Inflammatory macrophage treated with lipopolysaccharide for 1 hour (primary cell): ENCODE measurements around the gene PLPP3.
"Not testable (repeated sequence)": the region's sequence is repeated elsewhere in the genome, so short reads cannot be mapped to it uniquely, and the experiment has no call there.

ENCODE experiments used
- DNase-seq, 2 donors: peaks; one replicate each; pipeline ENCODE4 v3.0.0-alpha.2; 2020 to 2022

The PLPP3 gene

DNA sequence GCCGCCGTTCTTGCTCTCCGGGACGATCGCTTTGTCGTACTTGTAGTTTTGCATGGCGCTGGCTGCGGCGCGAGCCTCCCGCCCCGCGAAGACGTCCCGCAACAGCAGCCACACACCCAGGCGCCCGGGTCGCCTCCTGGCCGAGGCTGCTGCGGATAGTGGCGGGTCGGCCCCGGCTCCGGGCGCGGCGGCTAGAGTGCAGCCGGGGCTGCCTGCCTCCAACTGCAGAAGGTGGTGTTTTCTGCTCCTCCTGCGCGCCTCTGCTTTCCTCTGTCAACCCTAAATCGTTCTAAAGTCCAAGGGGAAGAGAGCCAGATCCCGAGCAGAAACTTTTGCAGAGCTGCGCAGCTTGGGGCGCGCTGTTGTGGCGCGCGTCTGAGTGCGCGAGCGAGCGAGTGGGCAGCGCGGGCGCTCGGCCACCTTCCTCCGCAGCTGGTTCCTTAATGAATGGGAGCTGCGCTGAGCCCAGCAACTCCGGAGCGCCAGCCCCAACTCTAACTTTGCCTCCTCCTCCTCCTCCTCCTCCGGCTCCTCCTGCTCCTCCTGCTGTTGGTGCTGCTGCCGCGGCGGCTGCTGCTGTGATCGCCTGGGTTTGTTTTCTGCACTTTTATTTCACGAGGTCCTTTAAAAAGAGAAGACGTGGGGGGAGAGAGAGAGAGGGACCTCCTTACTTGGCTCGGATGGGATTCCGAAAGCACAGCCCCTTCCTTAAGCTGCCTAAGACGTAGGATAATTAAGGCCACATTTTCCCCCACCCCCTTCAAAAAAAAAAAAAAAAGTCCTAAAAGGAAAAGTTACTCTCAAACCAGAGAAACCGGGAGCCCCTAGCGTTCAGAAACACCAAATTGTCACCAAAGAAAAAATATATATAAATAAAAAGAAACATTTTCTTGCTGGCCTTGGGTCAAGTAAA lies at the start of gene PLPP3:
TSS of gene PLPP3 (minus strand) at position 601 of the 913 bp plus-strand sequence. CDS start at position 54, 547 bp downstream.
- DNase-seq: peak; percentile 83 to 85

DNA sequence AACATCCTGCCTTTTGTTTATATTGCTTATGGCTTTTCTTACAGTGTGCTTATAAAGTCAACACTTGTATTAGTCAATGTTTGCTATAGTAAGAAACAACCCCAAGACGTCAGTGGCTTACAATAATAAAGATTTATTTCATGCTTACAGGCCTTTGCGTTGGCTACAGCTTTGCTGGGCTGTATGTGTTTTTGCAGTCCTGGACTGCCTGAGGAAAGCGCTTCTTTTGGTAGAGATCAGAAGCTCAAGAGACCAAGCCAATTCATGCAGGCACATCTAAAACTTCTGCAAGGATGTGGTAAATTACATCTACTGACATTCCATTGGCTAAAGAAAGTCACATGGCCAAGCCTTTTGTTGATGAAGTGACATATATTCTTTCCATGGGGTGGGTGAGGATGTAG lies 48.3 kb upstream of the PLPP3 start:
- DNase-seq: no peak

DNA sequence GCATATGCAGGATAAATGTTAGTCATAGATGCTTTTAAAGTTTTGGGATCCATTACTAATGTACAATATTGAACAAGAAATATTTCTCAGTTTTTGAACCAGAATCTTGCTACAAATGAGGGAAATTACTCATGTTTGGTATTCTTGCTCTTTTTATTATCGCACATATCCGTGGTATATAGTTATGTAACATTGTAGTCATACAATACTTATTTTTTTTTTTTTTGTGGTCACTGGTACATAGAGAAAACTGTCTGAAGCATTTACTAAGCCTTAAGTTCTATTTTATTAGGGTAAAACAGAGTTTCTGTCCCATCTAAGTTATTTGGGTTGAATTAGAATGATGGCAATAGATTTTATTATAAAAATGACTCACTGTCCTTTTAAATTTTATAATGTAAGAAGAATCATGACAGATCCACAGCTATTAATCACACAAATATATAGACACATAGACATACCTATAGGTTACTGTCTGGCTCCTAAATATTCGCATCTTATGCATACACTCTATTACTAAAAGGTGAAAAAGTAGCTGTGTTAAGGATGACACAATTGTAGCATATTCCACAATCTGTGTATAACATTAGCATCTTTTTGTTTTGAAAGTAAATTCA lies 47.8 kb upstream of the PLPP3 start:
- no peak for DNase-seq

DNA sequence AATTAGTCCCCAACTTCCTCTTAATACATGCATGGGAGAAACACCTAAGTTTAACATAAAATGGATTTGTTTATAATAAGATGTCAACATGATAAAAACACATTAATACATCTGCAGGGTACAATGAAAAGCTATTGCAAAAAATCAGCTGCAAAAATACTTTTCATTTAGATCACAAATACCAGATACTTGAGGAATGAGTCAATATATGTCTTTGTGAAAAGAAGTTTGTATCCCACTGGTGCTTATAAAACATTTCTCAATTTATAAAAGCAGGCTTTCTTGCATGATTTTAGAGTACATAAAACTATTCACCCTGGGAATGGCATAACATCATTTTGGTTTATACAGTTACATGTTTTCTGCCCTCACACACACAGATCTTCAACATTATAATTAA lies 47.2 kb upstream of the PLPP3 start:
- no peak for DNase-seq

DNA sequence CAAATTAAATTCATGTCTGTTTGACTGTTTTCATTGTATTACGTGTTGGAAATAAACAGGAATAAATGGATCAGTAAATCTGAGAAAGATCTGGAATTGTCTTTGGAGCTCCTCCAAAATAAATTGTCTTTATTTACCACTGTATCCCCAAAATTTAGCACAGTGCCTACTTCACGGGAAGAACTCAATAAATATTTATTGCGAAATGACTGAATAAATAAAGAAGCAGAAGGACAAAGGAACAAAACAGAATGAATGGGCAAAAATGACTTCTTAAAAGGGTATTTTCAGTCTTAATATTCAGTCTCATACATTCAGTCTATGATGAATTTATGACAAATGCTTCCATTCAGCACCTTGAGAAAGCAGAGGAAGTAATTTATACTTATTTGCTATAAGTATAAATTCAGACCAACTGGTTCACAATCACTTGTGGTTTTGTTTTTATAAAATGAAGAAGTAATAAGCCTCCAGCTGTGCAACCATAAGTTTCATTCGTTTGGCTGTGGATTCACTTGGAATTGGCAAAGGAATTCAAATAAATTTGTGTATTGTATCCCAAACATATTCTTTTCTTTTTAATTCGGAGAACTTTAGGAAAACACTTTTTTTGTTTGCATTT lies 46.6 kb upstream of the PLPP3 start:
- no peak for DNase-seq

DNA sequence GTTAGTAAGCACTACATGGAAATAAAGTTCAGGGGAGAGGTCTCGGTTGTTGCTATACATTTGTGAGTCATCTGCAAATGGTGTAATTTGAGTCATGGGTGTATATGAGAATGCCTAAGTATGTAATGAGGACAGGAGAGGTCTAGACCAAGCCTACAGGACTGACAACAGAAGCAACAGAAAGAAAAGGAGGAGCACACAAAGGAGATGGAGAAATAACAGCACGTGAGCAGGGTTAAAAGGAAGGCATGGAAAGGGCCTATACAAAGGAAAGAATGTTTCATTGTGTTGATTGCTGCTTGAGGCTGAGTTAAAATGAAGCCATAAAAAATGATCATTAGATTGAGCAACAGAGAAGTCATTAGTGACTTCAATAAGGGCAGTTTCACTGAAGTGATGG lies 37.8 kb upstream of the PLPP3 start:
- DNase-seq: no peak

DNA sequence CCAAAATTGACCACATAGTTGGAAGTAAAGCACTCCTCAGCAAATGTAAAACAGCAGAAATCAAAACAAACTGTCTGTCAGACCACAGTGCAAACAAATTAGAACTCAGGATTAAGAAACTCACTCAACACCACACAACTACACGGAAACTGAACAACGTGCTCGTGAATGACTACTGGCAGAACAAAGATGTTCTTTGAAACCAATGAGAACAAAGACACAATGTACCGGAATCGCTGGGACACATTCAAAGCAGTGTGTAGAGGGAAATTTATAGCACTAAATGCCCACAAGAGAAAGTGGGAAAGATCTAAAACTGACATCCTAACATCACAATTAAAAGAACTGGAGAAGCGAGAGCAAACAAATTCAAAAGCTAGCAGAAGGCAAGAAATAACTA lies 31.4 kb upstream of the PLPP3 start:
- DNase-seq: not testable (repeated sequence)

DNA sequence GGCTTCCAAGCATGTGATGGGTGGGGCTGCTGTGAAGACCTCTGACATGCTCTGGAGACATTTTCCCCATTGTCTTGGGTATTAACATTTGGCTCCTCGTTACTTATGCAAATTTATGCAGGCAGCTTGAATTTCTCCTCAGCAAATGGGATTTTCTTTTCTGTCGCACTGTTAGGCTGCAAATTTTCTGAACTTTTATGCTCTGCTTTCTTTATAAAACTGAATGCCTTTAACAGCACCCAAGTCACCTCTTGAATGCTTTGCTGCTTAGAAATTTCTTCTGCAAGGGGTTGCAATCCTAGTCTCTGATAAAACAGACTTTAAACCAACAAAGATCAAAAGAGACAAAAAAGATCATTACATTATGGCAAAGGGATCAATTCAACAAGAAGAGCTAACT lies 30.7 kb upstream of the PLPP3 start:
- not testable (repeated sequence) for DNase-seq

DNA sequence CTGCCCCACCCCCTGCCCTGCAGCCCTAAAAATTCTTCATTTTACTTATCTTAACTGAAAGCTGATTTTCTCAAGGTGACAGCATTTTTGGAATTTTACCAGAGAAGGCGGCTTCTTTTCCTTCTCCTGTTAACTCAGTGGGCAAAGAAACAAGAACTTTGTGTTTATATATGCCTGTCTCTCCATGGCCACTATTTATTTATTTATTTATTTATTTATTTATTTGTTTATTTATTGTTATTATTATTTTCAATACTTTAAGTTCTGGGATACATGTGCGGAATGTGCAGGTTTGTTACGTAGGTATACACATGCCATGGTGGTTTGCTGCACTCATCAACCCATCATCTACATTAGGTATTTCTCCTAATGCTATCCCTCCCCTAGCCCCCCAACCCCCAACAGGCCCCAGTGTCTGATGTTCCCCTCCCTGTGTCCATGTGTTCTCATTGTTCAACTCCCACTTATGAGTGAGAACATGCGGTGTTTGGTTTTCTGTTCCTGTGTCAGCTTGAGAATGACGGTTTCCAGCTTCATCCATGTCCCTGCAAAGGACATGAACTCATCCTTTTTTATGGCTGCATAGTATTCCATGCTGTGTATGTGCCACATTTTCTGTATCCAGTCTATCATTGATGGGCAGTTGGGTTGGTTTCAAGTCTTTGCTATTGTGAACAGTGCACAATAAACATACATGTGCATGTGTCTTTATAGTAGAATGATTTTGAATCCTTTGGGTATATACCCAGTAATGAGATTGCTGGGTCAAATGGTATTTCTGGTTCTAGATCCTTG lies 16.2 kb upstream of the PLPP3 start:
- DNase-seq: not testable (repeated sequence)

DNA sequence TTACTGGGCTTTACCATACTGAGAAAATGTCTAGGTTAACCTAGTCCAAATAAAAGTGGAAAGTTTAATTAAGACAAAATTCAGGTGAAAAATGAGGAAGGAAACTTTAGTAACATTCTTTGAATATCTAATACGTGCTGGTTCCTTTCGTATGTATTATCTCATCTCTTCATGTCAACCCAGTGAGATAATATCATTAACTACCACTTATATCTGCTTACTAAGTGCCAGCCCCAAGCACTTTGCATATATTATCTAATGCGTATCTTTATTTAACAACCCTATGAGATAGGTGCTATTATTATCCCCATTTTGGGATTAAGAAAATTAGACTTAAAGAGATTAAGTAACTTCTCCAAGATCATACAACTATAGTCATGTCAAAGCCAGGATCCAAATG lies 12.5 kb upstream of the PLPP3 start:
- no peak for DNase-seq

DNA sequence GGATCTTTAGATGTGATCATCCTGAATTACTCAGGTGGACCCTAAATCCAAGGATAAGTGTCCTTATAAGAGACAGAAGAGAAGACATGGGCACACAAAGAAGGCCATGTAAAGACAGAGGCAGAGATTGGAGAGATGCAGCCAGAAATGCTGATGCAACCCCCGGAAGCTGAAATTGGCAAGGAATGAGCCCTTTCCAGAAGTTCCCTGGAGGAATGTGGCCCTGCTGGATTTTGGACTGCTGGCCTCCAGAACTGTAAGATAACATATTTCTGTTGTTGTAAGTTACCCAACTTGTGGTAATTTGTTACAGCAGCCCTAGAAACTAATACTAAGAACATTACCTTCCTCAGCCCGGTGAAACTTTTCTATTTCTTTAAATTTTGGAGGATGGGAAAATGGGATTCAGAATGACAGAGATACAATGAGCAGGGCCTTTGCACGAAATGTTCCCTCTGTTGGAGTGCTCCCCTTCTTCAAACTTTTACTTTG lies 11.2 kb upstream of the PLPP3 start:
- DNase-seq: no peak

DNA sequence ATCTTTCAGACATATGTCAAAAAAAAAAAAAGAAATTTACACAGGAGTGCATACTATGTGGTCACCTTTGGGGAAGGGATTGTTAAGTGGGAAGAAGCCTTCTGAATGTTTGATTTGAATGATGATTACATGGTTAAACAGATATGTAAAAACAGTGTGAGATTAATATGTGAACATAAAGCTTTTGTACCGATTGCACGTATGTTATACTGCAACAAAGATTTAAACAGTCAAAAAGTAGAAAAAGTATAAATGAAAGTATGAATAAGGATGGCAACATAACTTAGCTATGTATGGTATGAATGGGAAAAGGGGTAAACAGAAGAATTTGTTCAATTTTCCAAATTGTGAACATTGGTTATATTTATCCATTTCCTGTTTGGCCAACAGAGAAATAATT lies 10.0 kb upstream of the PLPP3 start:
- no peak for DNase-seq

DNA sequence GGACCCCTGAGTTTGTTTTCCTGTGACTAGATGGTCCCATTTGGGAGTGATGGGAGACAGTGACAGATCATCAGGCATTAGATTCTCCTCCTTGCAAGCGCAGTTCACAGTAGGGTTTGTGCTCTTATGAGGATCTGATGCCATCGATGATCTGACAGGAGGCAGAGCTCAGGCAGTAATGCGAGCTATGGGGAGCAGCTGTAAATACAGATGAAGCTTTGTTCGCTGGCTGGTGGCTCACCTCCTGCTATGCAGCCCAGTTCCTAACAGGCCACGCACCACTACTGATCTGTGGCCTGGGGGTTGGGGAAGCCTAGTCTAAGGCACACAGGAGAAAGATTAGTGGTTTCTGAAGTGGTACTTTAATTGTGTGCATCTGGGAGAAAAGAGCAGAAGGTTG lies 7.1 kb upstream of the PLPP3 start:
- DNase-seq: no peak

DNA sequence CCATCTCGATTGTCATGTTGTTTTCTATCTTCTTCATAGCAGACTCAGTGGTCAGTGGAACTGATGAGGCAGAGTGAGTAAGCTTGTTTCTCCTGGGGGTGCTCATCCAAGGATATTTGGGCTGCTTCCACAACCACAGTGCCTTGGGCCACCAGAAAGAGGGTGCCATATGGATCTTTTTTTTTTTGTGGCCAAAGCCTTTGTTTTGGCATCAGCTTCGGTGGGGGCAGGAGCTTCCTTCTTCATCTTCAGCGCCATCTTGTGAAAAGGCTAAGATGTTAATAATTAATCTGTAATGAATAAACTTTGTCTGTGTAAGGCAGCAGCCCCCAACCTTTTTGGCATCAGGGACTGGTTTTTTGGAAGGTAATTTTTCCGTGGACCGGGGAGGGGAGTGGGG lies 6.6 kb upstream of the PLPP3 start:
- DNase-seq: no peak

DNA sequence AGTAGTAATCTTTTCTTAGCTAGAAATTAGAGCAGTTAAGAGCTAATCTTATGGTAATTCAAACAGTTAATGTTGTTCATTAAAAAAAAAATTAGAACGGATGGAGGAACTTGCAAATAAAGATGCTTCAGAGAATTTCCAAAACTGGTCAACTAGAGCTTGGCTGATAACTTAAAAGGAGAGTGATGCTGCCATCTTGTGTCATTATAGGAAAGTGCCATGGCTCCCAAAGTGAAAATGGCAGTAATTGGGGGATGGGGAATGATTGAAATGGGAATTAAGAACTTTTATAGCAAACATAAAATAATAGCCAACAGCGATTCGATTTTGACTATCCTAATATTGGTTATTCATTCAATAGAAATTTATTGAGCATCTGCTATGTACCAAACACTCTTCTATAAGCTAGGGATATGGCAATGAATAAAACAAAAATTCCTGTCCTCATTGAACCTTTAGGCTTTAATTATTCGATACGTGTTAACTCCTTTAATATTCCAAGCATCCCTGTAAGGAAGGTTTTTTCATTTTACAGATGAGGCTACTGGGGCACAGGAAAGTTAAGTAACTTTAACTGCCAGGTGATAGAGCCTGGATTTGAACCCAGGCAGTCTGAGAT lies 5.7 kb upstream of the PLPP3 start:
- DNase-seq: peak; percentile 45 to 80

DNA sequence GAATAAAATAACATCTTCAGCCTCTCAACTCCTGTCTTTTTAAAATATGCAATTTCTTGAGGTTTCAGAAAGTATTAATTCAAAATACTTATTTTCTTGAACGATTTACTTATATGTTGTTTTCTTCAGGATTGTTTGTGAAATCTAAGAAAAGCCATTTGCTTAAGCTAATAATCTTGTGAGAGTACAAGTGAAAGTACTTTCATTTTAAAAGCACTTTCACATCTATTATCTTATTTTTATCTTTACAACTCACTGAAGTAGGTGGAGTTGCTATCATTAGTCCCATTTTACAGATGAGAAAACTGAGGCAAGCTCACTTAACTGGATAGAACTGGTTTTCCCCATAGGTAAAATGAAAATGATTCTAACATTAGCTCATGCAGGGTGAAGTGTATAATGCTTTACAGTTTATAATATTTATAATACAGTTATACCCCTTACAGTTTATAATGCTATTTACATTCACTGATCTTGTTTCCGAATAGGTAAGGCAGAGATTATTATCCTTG lies 4.7 kb upstream of the PLPP3 start:
- DNase-seq: no peak

DNA sequence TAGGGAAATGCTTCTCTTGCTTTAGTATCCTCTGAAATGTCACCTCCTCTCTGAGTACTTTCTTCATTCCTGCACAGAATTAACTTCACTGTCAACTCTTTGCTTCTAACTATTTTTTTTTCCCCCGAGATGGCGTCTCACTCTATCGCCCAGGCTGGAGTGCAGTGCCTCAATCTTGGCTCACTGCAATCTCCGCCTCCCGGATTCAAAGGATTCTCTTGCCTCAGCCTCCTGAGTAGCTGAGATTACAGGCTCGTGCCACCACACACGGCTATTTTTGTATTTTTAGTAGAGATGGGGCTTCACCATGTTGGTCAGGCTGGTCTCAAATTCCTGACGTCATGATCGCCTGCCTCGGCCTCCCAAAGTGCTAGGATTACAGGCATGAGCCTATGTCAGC lies 1.4 kb upstream of the PLPP3 start:
- DNase-seq: no peak

DNA sequence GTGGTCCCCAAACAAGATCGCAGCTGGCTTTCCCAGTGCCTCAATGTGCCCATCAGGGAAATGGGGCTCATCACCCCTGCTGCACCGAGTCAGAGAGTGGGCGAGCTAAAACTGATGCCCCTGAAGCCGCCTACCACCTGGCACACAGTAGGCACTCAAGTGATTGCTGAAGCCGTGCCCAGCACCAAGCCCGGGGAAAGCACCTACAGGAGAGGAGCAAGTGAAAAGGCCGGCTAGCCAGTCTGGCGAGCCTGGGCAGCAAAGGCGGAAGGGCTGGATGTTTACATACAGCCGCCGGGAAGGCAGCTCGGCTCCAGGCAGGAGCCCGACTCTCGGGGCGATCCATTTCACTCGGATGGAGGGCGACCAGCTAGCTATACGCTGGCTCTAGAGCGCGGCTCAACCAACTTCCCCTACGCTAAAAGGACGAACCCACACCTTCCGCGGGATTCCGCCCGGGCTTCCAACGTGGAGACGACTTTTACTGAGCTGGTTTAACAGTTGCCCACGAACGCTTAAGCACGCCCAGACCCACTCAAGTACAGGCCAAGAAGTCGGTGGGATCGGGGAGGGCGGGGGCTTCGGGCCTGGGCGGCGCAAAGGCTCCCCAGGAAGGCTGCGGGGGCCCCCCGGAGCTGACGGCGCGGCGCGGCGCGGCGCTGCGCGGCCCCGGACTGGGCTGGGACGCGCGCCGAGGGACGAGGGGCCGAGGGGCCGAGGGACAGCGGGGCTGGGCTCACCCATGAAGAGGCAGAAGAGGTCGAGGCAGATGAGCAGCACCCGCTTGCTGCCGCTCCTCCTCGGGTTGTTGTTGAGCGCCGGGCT lies 1.0 kb downstream of the PLPP3 start:
- peak; percentile 51 to 61 for DNase-seq

DNA sequence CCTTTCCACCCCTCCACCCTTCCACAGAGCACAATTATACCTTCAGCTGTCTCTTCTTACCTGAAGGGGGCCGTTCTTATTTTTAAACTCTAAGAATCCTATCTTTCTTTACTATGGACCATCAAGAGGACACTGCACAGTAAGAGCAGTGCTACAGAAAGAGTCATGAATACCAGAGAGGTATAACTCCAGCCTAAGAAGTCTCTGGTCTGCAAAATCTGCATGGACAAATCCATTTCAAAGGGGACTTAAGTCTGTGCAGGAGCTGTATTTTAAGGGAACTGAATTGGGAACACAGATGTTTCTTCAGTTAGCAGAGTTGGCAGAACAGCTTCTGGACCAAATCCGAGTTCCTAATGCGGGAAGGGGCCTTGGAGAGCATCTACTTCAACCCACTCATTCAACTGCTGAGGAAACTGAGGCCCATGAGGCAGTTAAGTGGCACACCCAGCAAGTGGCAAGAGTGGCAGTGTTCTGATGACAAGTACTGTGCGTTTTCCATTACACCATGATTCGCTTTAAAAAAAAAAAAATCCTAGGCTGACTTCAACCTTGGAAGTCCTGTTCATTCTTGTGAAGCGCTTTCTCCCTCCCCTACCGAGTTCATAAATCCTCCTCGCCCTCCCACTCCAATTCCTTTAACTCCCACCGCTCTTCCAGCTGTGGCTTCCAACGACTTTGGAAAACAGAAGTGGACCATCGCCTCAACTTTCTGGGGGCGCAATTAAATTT lies 1.8 kb downstream of the PLPP3 start:
- no peak for DNase-seq

DNA sequence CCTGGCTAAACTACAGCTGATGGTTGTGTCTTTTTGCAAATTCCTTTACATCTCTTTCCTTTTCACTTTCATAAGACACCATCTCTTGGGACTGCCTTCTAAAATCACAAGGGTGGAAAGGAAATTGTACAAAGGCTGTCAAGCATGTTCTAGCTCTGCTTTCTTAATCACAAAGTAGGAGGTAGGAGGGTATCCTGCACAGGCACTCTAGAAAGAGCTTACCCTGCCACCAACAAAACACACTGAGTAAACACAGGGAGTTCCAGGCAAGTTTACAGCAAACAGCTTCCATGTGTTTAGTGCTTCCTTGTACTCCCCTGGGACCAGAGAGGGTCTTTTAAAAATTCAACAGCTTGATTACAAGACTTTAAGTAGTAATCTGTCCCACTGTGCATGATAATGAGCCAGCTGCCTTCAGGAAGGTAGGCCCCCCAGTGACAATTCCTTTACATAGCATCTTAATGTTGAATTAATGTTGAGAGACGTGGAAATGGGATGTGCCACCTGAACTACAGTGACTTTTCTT lies 2.4 kb downstream of the PLPP3 start:
- DNase-seq: no peak
